H1 (cell line): Measurements from ENCODE around the gene CDK7. TPM values are rescaled to one million over a fixed set of nuclear protein-coding genes. Genes with fewer than 3 reads are reported as not detected.

Experiments used
- BCL11A ChIP-seq, 2 experiments: IDR thresholded peaks; one replicate each; pipeline ENCODE4 v1.6.1; 2011; ENCODE audit warnings: low read depth in 2 of 2, low read length in 2 of 2, mild to moderate bottlenecking in 2 of 2
- KDM1A ChIP-seq: fragments of 200-600, 300-600 bp; sonication (generic); IDR thresholded peaks from 2 replicates; pipeline ENCODE4 v1.7.1; 2016; ENCODE audit warnings: mild to moderate bottlenecking, low read length, borderline replicate concordance
- POLR2A ChIP-seq, 2 experiments: IDR thresholded peaks; 1 replicate in 1 of 2; 2 replicates in 1 of 2; pipeline ENCODE4 v1.6.1; 2011; ENCODE audit warnings: low read depth in 2 of 2, low read length in 2 of 2, mild to moderate bottlenecking in 2 of 2; ENCODE audit errors: control extremely low read depth in 1 of 2
- RAD21 ChIP-seq, 2 experiments: IDR thresholded peaks in 1 of 2; conservative IDR thresholded peaks in 1 of 2; 2 replicates each; pipeline ENCODE4 v1.6.1; 2011; ENCODE audit warnings: low read depth in 2 of 2, low read length in 2 of 2, improper control_type of control experiment in 1 of 2, inconsistent platforms in 1 of 2, mild to moderate bottlenecking in 1 of 2, moderate library complexity in 1 of 2
- polyA plus RNA-seq, 7 experiments: library from polyadenylated mRNA; depleted of rRNA in 3 of 7; stranded (reverse) in 5 of 7; unstranded in 2 of 7; fragments of >200 nt in 5 of 7; fragments of 200-250 nt in 2 of 7; gene quantifications; 1 replicate in 5 of 7; 2 replicates in 1 of 7; 4 replicates in 1 of 7; pipeline versions ENCODE4 v1.2.1 to v1.2.3, GENCODE V29; 2011 to 2013; ENCODE audit warnings: missing spikeins in 2 of 7, mixed read lengths in 2 of 7
- total RNA-seq: library from RNA; stranded (reverse); fragmentation: NEBNext Ultra II Directional; extraction: Animal tissue kit (Norgen Biotek cat#: 25700); gene quantifications from 2 replicates; pipeline ENCODE4 v1.2.1, GENCODE V29; 2021
- TF ChIP-seq, protein P1 (sequence below): IDR thresholded peaks from 2 replicates; pipeline ENCODE4 v1.6.1; 2012; ENCODE audit warnings: inconsistent platforms

CDK7 gene
- total and polyA plus RNA-seq, 2 of the 8 experiments (the other 6 are each of a cell fraction or from before 2014, with no cell fraction given): 39.9 to 63.4 TPM

GRCh38 chr5:69305512-69305911 is 70.8 kb downstream of the CDK7 start (continued):
- TF ChIP-seq RAD21 (IDR thresholded peaks at IDR 0.05 in 1 of 2, conservative IDR thresholded peaks at IDR 0.05 in 1 of 2; ENCODE audit: low read depth in 2 of 2, low read length in 2 of 2) (no peak), BCL11A (IDR thresholded peaks at IDR 0.05; ENCODE audit: low read depth in 2 of 2, low read length in 2 of 2) (no peak), POLR2A (IDR thresholded peaks at IDR 0.05; ENCODE audit: control extremely low read depth in 1 of 2, low read depth in 2 of 2, low read length in 2 of 2) (no peak), KDM1A (no peak)
- TF ChIP-seq, protein P1, sequence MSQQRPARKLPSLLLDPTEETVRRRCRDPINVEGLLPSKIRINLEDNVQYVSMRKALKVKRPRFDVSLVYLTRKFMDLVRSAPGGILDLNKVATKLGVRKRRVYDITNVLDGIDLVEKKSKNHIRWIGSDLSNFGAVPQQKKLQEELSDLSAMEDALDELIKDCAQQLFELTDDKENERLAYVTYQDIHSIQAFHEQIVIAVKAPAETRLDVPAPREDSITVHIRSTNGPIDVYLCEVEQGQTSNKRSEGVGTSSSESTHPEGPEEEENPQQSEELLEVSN: no peak
